K562 (cell line): ENCODE data around the gene MYH11.
A peak's percentile ranks its signal among the peaks of the same experiment; 100 is the strongest.

ENCODE experiments used
- PHB2 ChIP-seq: fragments of 450-650 bp; IDR thresholded peaks from 2 replicates; pipeline ENCODE4 v1.6.1; 2017; ENCODE audit warnings: low read depth
- POLR2A ChIP-seq: fragments of 450-650 bp; conservative IDR thresholded peaks from 2 replicates; pipeline ENCODE4 v1.6.1; 2016
- ZNF274 ChIP-seq: IDR thresholded peaks from 2 replicates; pipeline ENCODE4 v1.6.1; 2011; ENCODE audit warnings: low read depth, mild to moderate bottlenecking, low read length, moderate library complexity, borderline replicate concordance
- ZZZ3 ChIP-seq: fragments of 450-650 bp; IDR thresholded peaks from 2 replicates; pipeline ENCODE4 v1.6.1; 2016; ENCODE audit warnings: antibody characterized with exemption, mild to moderate bottlenecking, moderate library complexity
- TF ChIP-seq, protein P1 (sequence below): sonication (generic); formaldehyde crosslinking; IDR thresholded peaks from 2 replicates; pipeline ENCODE4 v1.8.1; 2022; ENCODE audit warnings: missing genetic modification reagents
- TF ChIP-seq, protein P2 (sequence below), 2 experiments: fragments of 450-650 bp in 1 of 2; sonication (generic) in 1 of 2; formaldehyde crosslinking in 1 of 2; IDR thresholded peaks in 1 of 2; conservative IDR thresholded peaks in 1 of 2; 2 replicates each; pipeline versions ENCODE4 v1.6.1 to v1.8.1; 2016 to 2023; ENCODE audit warnings: mild to moderate bottlenecking in 2 of 2, moderate library complexity in 2 of 2, inconsistent platforms in 1 of 2, missing genetic modification reagents in 1 of 2

DNA sequence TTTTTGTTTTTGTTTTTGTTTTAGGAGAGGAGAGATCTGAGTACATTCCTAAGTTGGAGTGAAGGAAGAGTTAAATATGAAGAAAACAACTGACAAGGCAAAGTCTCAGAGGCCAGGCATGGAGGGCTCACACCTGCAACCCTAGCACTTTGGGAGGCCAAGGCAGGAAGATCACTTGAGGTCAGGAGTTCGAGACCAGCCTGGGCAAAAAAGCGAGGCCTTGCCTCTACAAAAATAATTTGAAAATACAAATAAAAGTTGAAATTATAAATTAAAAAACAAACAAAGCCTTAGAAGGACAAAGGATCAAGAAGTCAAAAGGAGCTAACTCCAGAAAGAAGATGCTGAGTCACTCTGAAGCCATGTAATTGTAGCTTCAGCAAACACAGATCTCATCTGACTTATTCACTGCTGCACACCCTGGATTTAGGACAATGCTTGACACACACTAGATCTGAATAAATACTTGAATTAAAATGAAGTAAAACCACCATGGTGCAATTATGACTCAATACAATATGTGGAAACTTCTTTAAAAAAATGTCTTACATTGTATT, 22.5 kb upstream of the MYH11 start:
- TF ChIP-seq, protein P1, sequence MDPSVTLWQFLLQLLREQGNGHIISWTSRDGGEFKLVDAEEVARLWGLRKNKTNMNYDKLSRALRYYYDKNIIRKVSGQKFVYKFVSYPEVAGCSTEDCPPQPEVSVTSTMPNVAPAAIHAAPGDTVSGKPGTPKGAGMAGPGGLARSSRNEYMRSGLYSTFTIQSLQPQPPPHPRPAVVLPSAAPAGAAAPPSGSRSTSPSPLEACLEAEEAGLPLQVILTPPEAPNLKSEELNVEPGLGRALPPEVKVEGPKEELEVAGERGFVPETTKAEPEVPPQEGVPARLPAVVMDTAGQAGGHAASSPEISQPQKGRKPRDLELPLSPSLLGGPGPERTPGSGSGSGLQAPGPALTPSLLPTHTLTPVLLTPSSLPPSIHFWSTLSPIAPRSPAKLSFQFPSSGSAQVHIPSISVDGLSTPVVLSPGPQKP (CRISPR knock-in tag), result no peak
- TF ChIP-seq PHB2 (no peak), ZNF274 (no peak), POLR2A (no peak), ZZZ3 (no peak)
- TF ChIP-seq, protein P2, sequence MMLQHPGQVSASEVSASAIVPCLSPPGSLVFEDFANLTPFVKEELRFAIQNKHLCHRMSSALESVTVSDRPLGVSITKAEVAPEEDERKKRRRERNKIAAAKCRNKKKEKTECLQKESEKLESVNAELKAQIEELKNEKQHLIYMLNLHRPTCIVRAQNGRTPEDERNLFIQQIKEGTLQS (IDR thresholded peaks at IDR 0.05), result peak; percentile 33; the same call in 1 of the 2 replicates
- TF ChIP-seq, protein P2 (CRISPR knock-in tag; conservative IDR thresholded peaks at IDR 0.05), result no peak
